ENCODE measurements around the gene FTO. TPM values are rescaled to one million over a fixed set of nuclear protein-coding genes. Genes with fewer than 3 reads are reported as not detected.

FTO gene
- total and polyA plus RNA-seq, 2 of the 13 experiments (the other 11 are each of a cell fraction or from before 2014, with no cell fraction given) = 41.6 to 55.8 TPM

GRCh38 chr16:53836142-53836541 lies 132.2 kb downstream of the FTO start (continued):
- TF ChIP-seq ZFP91 (CRISPR knock-in tag; IDR thresholded peaks at IDR 0.05; ENCODE audit: borderline replicate concordance) (no peak), SAFB2 (CRISPR knock-in tag; IDR thresholded peaks at IDR 0.05; ENCODE audit: borderline replicate concordance, low read depth) (no peak)

GRCh38 chr16:53836680-53837079 lies 132.7 kb downstream of the FTO start:
- ATAC-seq (no peak), FAIRE-seq (peak; percentile 66), DNase-seq (ENCODE audit: low spot score) (no peak)
- Histone ChIP-seq H3K79me2 (ENCODE audit: insufficient read depth, low read length) (no peaks in the 10 kb centered on the region), H3K4me1 (ENCODE audit: insufficient read depth, low read length) (peaks cover 16% of the 10 kb centered on the region), H3K27me3 (ENCODE audit: control insufficient read depth in 1 of 2, insufficient read depth in 2 of 2, low read length in 2 of 2) (no peaks in the 10 kb centered on the region), H3K36me3 (replicated peaks in 1 of 2; ENCODE audit: control insufficient read depth in 1 of 2, insufficient read depth in 2 of 2, low read length in 2 of 2) (peaks cover 0 to 2% of the 10 kb centered on the region in 2 experiments; a peak in 4 of 5 replicates), H2AFZ (ENCODE audit: low read length) (no peak overlapping the region), H3K9me3 (ENCODE audit: low read length) (no peaks in the 10 kb centered on the region), H4K20me1 (ENCODE audit: insufficient read depth, low read length) (no peaks in the 10 kb centered on the region), H3K27ac (ENCODE audit: extremely low read length, insufficient read depth, low read length) (no peak overlapping the region), H3K4me3 (replicated peaks in 1 of 3; ENCODE audit: insufficient read depth in 1 of 3, low read depth in 2 of 3, low read length in 3 of 3) (no peak overlapping the region), H3K9ac (ENCODE audit: insufficient read depth, low read depth, low read length) (no peak overlapping the region), H3K4me2 (ENCODE audit: low read depth, low read length) (no peak overlapping the region)
- ChIA-PET CTCF (ENCODE audit: low intra/inter-chr PET ratio, low total read pairs) (no interaction called here), POLR2A (no interaction called here)
- 88% methylated on average over 3 of the region's 3 CpGs for WGBS (ENCODE audit: low lambda C conversion rate)
- in situ Hi-C loops (cut with HindIII; ENCODE audit: extremely low pct_ligation_motif_present, low pct_unique_long_range_greater_than_20kb) = no loop called here
- intact Hi-C loops (cut with micrococcal nuclease; ENCODE audit: unreplicated experiment) = no loop called here
- no TSS peak for BruUV-seq (replicated peaks)
- TF ChIP-seq ZNF329 (CRISPR knock-in tag; IDR thresholded peaks at IDR 0.05; ENCODE audit: low read depth) (peak; percentile 90), HBP1 (CRISPR knock-in tag; IDR thresholded peaks at IDR 0.05; ENCODE audit: low read depth) (no peak), POLR2AphosphoS2 (IDR thresholded peaks at IDR 0.05; ENCODE audit: low read depth, low read length) (no peak), BRCA1 (CRISPR knock-in tag; IDR thresholded peaks at IDR 0.05) (no peak), DMTF1 (CRISPR knock-in tag; IDR thresholded peaks at IDR 0.05) (no peak)
